ENCODE results near the gene HYAL4. TPM values are rescaled to one million over a fixed set of nuclear protein-coding genes. Genes with fewer than 3 reads are reported as not detected.
"Not testable (repeated sequence)": the region's sequence is repeated elsewhere in the genome, so short reads cannot be mapped to it uniquely, and the experiment has no call there.

Gene HYAL4
- total RNA-seq, 1 experiment from 2014 or later, result 0.37 TPM

- DNase-seq (ENCODE audit: low spot score), result peak; percentile 79
These were observed 1.4 kb downstream of the HYAL4 start for GRCh38 chr7:123846217-123846891.

GRCh38 chr7:123847868-123848267 is 2.9 kb downstream of the HYAL4 start:
- no peak for DNase-seq (ENCODE audit: low spot score)

GRCh38 chr7:123849855-123850254 is 4.9 kb downstream of the HYAL4 start:
- no peak for DNase-seq (ENCODE audit: low spot score)

- not testable (repeated sequence) for DNase-seq (ENCODE audit: low spot score)
These were observed 6.4 kb downstream of the HYAL4 start for GRCh38 chr7:123851404-123851803.

- not testable (repeated sequence) for DNase-seq (ENCODE audit: low spot score)
These were observed 9.3 kb downstream of the HYAL4 start for GRCh38 chr7:123854291-123854690.

- not testable (repeated sequence) for DNase-seq (ENCODE audit: low spot score)
These were observed 11.5 kb downstream of the HYAL4 start for GRCh38 chr7:123856428-123856827.

- DNase-seq (ENCODE audit: low spot score), result no peak
These were observed 15.9 kb downstream of the HYAL4 start for GRCh38 chr7:123860848-123861247.

GRCh38 chr7:123862775-123863174 is 17.8 kb downstream of the HYAL4 start:
- no peak for DNase-seq (ENCODE audit: low spot score)

- no peak for DNase-seq (ENCODE audit: low spot score)
These were observed 18.5 kb downstream of the HYAL4 start for GRCh38 chr7:123863461-123863860.

GRCh38 chr7:123864012-123864411 is 19.0 kb downstream of the HYAL4 start:
- DNase-seq (ENCODE audit: low spot score), result no peak

GRCh38 chr7:123864436-123864835 is 19.5 kb downstream of the HYAL4 start:
- no peak for DNase-seq (ENCODE audit: low spot score)

GRCh38 chr7:123864966-123865365 is 20.0 kb downstream of the HYAL4 start:
- DNase-seq (ENCODE audit: low spot score), result no peak

GRCh38 chr7:123865517-123866117 is 20.6 kb downstream of the HYAL4 start:
- peak; percentile 70 for DNase-seq (ENCODE audit: low spot score)

GRCh38 chr7:123867225-123867624 is 22.3 kb downstream of the HYAL4 start:
- DNase-seq (ENCODE audit: low spot score), result no peak

GRCh38 chr7:123871998-123872867 is 27.3 kb downstream of the HYAL4 start:
- DNase-seq (ENCODE audit: low spot score), result peak; percentile 55

- DNase-seq (ENCODE audit: low spot score), result no peak
These were observed 27.9 kb downstream of the HYAL4 start for GRCh38 chr7:123872908-123873307.

- no peak for DNase-seq (ENCODE audit: low spot score)
These were observed 31.7 kb downstream of the HYAL4 start for GRCh38 chr7:123876557-123877256.

- no peak for DNase-seq (ENCODE audit: low spot score)
These were observed 34.7 kb downstream of the HYAL4 start for GRCh38 chr7:123879628-123880027.

- no peak for DNase-seq (ENCODE audit: low spot score)
These were observed 36.3 kb downstream of the HYAL4 start for GRCh38 chr7:123881300-123881699.

- no peak for DNase-seq (ENCODE audit: low spot score)
These were observed 38.2 kb downstream of the HYAL4 start for GRCh38 chr7:123883154-123883553.

- DNase-seq (ENCODE audit: low spot score), result no peak
These were observed 43.2 kb downstream of the HYAL4 start for GRCh38 chr7:123888192-123888591.

GRCh38 chr7:123894753-123895152 is 49.8 kb downstream of the HYAL4 start:
- not testable (repeated sequence) for DNase-seq (ENCODE audit: low spot score)

Measured in H4 (cell line).